A549 (cell line): ENCODE measurements around the gene CD81. TPM values are rescaled to one million over a fixed set of nuclear protein-coding genes. Genes with fewer than 3 reads are reported as not detected.

Experiments
- ATAC-seq, 2 experiments: fragments of 200-7000 bp in 1 of 2; fragments of >200 bp in 1 of 2; cut with Nextera tagmentation in 1 of 2; cut with Tn5 transposase in 1 of 2; 3 replicates each; pipeline versions ENCODE4 v1.8.0 to v1.9.1; 2018 to 2020; ENCODE audit warnings: mild to moderate bottlenecking in 1 of 2, moderate library complexity in 1 of 2
- CTCF ChIA-PET: fragments of 300-600 bp; sonication (Branson Sonifier 250); formaldehyde crosslinking; extraction: SDS; loops from one replicate; lab custom pipeline; 2021; ENCODE audit warnings: antibody characterized with exemption, inconsistent platforms; lab: Yijun Ruan, JAX
- POLR2A ChIA-PET: fragments of 350-600 bp; formaldehyde crosslinking; extraction: SDS; loops from one replicate; lab custom pipeline; 2021; ENCODE audit warnings: antibody characterized with exemption, inconsistent platforms; lab: Yijun Ruan, JAX
- DNase-seq, 2 experiments: peaks; one replicate each; pipeline versions ENCODE4 v3.0.0 to v3.0.0-alpha.2; 2011 to 2016; ENCODE audit warnings: low read depth in 1 of 2, low spot score in 1 of 2
- FAIRE-seq: peaks from 2 replicates; lab custom pipeline; 2011; peaks lifted over from hg19 to GRCh38; lab: Jason Lieb, UNC
- H3K27ac ChIP-seq, 2 experiments: fragments of >200 bp; sonication (Bioruptor Twin); formaldehyde crosslinking; 3 replicates each; pipeline ENCODE4 v1.5.1; 2016 to 2017
- H3K4me1 ChIP-seq: fragments of >200 bp; sonication (Bioruptor Twin); formaldehyde crosslinking; 3 replicates; pipeline ENCODE4 v1.6.1; 2016
- H3K4me2 ChIP-seq: fragments of >200 bp; sonication (Bioruptor Twin); formaldehyde crosslinking; 3 replicates; pipeline ENCODE4 v1.6.1; 2016
- H3K4me3 ChIP-seq: fragments of >200 bp; sonication (Bioruptor Twin); formaldehyde crosslinking; 3 replicates; pipeline ENCODE4 v1.5.1; 2016
- H3K9me3 ChIP-seq: fragments of >200 bp; sonication (Bioruptor Twin); formaldehyde crosslinking; 3 replicates; pipeline ENCODE4 v1.6.1; 2016
- BHLHE40 ChIP-seq: IDR thresholded peaks from 2 replicates; pipeline ENCODE4 v1.6.1; 2012; ENCODE audit warnings: low read depth, low read length, inconsistent platforms
- EHMT2 ChIP-seq: fragments of 200-600 bp; sonication (generic); IDR thresholded peaks from 2 replicates; pipeline ENCODE4 v1.6.1; 2016; ENCODE audit warnings: antibody characterized with exemption, low read depth, mild to moderate bottlenecking, moderate library complexity
- EP300 ChIP-seq, 2 experiments: fragments of >200 bp; sonication (Bioruptor Twin); formaldehyde crosslinking; IDR thresholded peaks; 2 replicates in 1 of 2; 3 replicates in 1 of 2; pipeline ENCODE4 v1.6.1; 2016 to 2017
- FOSL2 ChIP-seq, 2 experiments: fragments of 450-650 bp in 1 of 2; fragments of >200 bp in 1 of 2; sonication (Bioruptor Twin) in 1 of 2; formaldehyde crosslinking; IDR thresholded peaks; 2 replicates each; pipeline versions ENCODE4 v1.5.0 to v1.6.1; 2016 to 2020; ENCODE audit warnings: mild to moderate bottlenecking in 1 of 2, moderate library complexity in 1 of 2
- HDAC2 ChIP-seq: fragments of 200-600 bp; sonication (generic); IDR thresholded peaks from 2 replicates; pipeline ENCODE4 v1.6.1; 2016
- HOXB13 ChIP-seq: fragments of 250-450 bp; sonication (Bioruptor Pico); IDR thresholded peaks from 2 replicates; pipeline ENCODE4 v1.5.0; 2020; ENCODE audit warnings: low read depth, mild to moderate bottlenecking, moderate library complexity
- HOXB5 ChIP-seq: fragments of 250-450 bp; sonication (Bioruptor Pico); IDR thresholded peaks from 2 replicates; pipeline ENCODE4 v1.5.0; 2020; ENCODE audit warnings: mild to moderate bottlenecking, moderate library complexity
- KDM1A ChIP-seq: fragments of 200-600 bp; sonication (generic); IDR thresholded peaks from 2 replicates; pipeline ENCODE4 v1.6.1; 2016; ENCODE audit warnings: low read depth, mild to moderate bottlenecking
- MYC ChIP-seq: IDR thresholded peaks from 2 replicates; pipeline ENCODE4 v1.6.1; 2012; ENCODE audit warnings: mild to moderate bottlenecking, inconsistent platforms, low read length, improper control_type of control experiment, borderline replicate concordance
- NFE2L2 ChIP-seq: fragments of 150-350 bp; conservative IDR thresholded peaks from 2 replicates; pipeline ENCODE4 v1.6.1; 2014; ENCODE audit warnings: low read length
- NPAS2 ChIP-seq: fragments of 250-450 bp; sonication (Bioruptor Pico); IDR thresholded peaks from 2 replicates; pipeline ENCODE4 v1.8.0; 2022; ENCODE audit warnings: mild to moderate bottlenecking, moderate library complexity, borderline replicate concordance
- PHF8 ChIP-seq: fragments of 200-600 bp; sonication (generic); IDR thresholded peaks from 2 replicates; pipeline ENCODE4 v1.6.1; 2016; ENCODE audit warnings: low read depth, mild to moderate bottlenecking, antibody characterized with exemption, moderate library complexity, borderline replicate concordance
- POLR2A ChIP-seq: IDR thresholded peaks from 2 replicates; pipeline ENCODE4 v1.6.1; 2012; ENCODE audit warnings: mild to moderate bottlenecking, low read length
- POLR2AphosphoS2 ChIP-seq: conservative IDR thresholded peaks from 2 replicates; pipeline ENCODE4 v1.6.1; 2012; ENCODE audit warnings: low read length, improper control_type of control experiment, inconsistent platforms
- RNF2 ChIP-seq: fragments of 200-600 bp; sonication (generic); IDR thresholded peaks from 2 replicates; pipeline ENCODE4 v1.6.1; 2016; ENCODE audit warnings: low read depth, mild to moderate bottlenecking, antibody characterized with exemption, moderate library complexity, borderline replicate concordance
- TFCP2L1 ChIP-seq: fragments of 250-450 bp; sonication (Bioruptor Pico); IDR thresholded peaks from 2 replicates; pipeline ENCODE4 v1.5.0; 2021; ENCODE audit warnings: mild to moderate bottlenecking
- ZFP36 ChIP-seq: fragments of 450-650 bp; IDR thresholded peaks from 2 replicates; pipeline ENCODE4 v1.6.1; 2014; ENCODE audit warnings: borderline replicate concordance; ENCODE audit not compliant: partially characterized antibody
- WGBS: methylation state at CpG from one replicate; pipeline ENCODE4 v1.1.6; 2017; ENCODE audit errors: missing lambda C conversion rate; 5-methylcytosine and 5-hydroxymethylcytosine counted together
- polyA plus RNA-seq, 4 experiments: library from polyadenylated mRNA; depleted of rRNA in 3 of 4; stranded (reverse); fragments of >200 nt; fragmentation: RNase III in 1 of 4; extraction: RNeasy Plus Mini Kit Qiagen cat#74134 plus additional on column Dnase treatment in 1 of 4; gene quantifications; 2 replicates in 3 of 4; 3 replicates in 1 of 4; pipeline ENCODE4 v1.2.3, GENCODE V29; 2011 to 2017
- TF ChIP-seq, protein P1 (sequence below): fragments of 200-600 bp; sonication (generic); IDR thresholded peaks from 2 replicates; pipeline ENCODE4 v1.6.1; 2016; ENCODE audit warnings: antibody characterized with exemption, mild to moderate bottlenecking, moderate library complexity
- TF ChIP-seq, protein P2 (sequence below): IDR thresholded peaks from 2 replicates; pipeline ENCODE4 v1.6.1; 2012; ENCODE audit warnings: low read depth, borderline replicate concordance
- TF ChIP-seq, protein P3 (sequence below): fragments of >200 bp; sonication (Bioruptor Twin); formaldehyde crosslinking; IDR thresholded peaks from 3 replicates; pipeline ENCODE4 v1.5.1; 2016
- TF ChIP-seq, protein P4 (sequence below): fragments of >200 bp; sonication (Bioruptor Twin); formaldehyde crosslinking; IDR thresholded peaks from 2 replicates; pipeline ENCODE4 v1.6.1; 2016
- TF ChIP-seq, protein P5 (sequence below): IDR thresholded peaks from 2 replicates; pipeline ENCODE4 v1.6.1; 2012
- TF ChIP-seq, protein P6 (sequence below): fragments of 150-350 bp; IDR thresholded peaks from 2 replicates; pipeline ENCODE4 v1.6.1; 2014; ENCODE audit warnings: low read depth, mild to moderate bottlenecking, low read length

The CD81 gene
- polyA plus RNA-seq, 2 of the 4 experiments (the other 2 are of a cell fraction) = 125 to 247 TPM

DNA sequence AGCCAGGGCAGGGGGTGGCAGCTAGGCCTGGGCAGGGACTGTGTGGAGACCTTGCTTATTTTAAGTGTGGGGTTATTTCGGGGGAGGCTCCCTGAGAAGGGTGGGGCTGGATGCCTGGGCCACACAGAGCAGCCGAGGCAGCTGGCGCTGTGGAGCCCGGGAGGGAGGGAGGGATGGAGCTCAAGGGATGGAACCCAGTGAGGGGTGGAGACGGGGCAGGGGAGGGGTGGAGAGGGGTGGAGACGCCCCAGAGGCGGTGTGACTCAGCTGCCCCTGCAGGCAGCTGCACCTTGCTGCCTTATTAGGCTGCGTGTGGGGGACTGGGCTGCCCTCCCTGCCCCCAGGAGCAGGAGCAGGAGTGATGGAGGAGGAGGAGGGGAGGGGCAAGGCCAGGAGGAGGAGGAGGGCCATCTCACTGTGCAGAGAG, 13.6 kb downstream of the CD81 start (continued):
- TF ChIP-seq, protein P1, sequence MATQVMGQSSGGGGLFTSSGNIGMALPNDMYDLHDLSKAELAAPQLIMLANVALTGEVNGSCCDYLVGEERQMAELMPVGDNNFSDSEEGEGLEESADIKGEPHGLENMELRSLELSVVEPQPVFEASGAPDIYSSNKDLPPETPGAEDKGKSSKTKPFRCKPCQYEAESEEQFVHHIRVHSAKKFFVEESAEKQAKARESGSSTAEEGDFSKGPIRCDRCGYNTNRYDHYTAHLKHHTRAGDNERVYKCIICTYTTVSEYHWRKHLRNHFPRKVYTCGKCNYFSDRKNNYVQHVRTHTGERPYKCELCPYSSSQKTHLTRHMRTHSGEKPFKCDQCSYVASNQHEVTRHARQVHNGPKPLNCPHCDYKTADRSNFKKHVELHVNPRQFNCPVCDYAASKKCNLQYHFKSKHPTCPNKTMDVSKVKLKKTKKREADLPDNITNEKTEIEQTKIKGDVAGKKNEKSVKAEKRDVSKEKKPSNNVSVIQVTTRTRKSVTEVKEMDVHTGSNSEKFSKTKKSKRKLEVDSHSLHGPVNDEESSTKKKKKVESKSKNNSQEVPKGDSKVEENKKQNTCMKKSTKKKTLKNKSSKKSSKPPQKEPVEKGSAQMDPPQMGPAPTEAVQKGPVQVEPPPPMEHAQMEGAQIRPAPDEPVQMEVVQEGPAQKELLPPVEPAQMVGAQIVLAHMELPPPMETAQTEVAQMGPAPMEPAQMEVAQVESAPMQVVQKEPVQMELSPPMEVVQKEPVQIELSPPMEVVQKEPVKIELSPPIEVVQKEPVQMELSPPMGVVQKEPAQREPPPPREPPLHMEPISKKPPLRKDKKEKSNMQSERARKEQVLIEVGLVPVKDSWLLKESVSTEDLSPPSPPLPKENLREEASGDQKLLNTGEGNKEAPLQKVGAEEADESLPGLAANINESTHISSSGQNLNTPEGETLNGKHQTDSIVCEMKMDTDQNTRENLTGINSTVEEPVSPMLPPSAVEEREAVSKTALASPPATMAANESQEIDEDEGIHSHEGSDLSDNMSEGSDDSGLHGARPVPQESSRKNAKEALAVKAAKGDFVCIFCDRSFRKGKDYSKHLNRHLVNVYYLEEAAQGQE = no peak
- TF ChIP-seq TFCP2L1 (CRISPR knock-in tag) (no peak), RNF2 (no peak), POLR2AphosphoS2 (no peak), MYC (no peak), EP300 (IDR thresholded peaks at IDR 0.05) (no peak), BHLHE40 (no peak)
- TF ChIP-seq, protein P2, sequence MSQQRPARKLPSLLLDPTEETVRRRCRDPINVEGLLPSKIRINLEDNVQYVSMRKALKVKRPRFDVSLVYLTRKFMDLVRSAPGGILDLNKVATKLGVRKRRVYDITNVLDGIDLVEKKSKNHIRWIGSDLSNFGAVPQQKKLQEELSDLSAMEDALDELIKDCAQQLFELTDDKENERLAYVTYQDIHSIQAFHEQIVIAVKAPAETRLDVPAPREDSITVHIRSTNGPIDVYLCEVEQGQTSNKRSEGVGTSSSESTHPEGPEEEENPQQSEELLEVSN = no peak

DNA sequence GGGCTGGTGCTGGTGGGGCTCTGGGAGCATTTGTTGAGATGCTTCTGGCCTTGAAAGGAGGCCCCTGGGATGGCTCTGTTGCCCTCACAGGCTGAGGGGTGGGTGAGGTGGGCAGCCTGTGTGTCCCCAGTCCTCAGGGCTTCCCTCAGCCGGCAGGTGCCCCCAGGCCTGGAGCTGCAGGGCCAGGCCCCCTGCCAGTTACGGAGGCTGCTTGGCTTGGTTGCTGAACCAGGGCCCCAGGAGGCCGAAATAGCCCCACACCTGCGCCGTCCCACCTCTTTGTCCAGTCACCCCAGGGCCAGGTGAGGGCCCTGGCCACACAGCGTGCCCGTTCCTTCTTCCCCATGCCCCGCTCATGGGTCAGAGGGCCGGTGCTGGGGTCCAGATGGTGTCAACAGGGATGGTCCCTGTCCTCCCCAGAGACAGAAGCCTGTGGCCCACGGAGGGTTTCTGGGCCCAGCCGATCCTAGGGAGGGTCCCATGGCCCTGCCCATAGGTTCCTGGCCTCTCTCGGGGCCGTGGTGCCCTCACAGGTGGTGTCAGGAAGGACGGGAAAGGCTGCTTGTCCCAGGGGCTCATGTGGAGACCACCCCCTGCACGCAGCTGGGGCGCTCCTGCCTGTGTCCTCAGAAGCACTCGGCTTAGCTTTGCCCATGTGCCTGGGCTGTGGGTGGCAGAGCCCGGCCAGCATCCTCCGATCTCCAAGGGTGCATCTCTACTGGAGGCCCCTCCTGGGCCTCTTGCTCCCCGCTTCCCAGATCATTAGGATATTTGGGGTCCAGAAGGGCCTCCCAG, 14.3 kb downstream of the CD81 start:
- CTCF ChIA-PET = interaction anchor here (1.2 to 3.7 kb wide), 5 partner anchors 9 to 86 kb away, joined by 3 to 16 read pairs (median 12); partner anchors contain the start of gene TSSC4
- no peak for ATAC-seq
- peak overlapping the region in 1 of 2 experiments; percentile 70; a peak in 3 of 6 replicates for H3K27ac ChIP-seq
- H3K9me3 ChIP-seq = no peaks in the 10 kb centered on the region
- 94% methylated on average over 11 of the region's 20 CpGs for WGBS
- TF ChIP-seq NFE2L2 (no peak), FOSL2 (IDR thresholded peaks at IDR 0.05) (no peak), FOSL2 (CRISPR knock-in tag; IDR thresholded peaks at IDR 0.05) (no peak)
- peak overlapping the region; percentile 14; the same call in 1 of the 3 replicates for H3K4me2 ChIP-seq
- FAIRE-seq = no peak
- H3K4me1 ChIP-seq = peaks cover 24% of the 10 kb centered on the region
- POLR2A ChIA-PET = interaction anchor here (1.0 to 2.7 kb wide), 3 partner anchors 9 to 14 kb away, joined by 3 to 9 read pairs (median 8); partner anchors contain the start of genes CD81 and TSSC4
- no peak for DNase-seq
- no peak overlapping the region for H3K4me3 ChIP-seq

DNA sequence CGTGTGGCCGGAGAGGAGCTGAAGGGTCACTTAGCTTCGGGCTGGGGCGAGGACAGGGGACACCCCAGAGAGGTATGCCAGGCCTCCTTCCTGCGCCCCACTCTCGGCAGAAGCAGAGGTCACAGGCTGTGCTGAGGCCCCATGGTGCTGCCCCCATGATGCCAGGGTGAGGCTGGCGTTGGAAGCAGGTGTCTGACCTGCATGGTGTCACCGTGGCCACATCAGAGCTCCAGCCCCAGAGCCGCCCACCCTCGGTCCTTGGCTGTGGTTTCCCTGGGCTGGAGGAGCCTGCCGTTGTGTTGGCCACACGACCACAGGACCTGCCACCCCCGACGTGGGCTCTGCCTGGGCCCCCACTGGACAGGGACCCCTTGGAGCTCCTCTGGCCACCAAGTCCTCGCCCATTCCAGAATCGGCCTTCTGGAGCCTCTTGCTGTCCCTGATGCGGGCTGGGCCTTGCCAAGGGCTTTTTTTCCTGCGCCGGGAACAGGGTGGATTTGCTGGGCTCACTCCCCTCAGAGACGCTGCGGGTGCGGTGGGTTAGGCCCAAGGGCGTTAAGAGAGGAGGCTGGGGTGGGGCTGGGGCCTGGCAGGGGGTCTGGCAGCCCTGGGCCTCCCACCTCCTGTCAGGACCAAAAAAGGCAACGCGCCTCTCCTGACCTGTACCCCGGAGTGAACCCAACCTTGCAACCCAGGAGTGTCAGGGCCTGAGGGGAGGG, 15.3 kb downstream of the CD81 start:
- Histone ChIP-seq H3K27ac (no peak overlapping the region), H3K4me1 (peaks cover 24% of the 10 kb centered on the region), H3K4me3 (no peak overlapping the region), H3K4me2 (no peak overlapping the region), H3K9me3 (no peaks in the 10 kb centered on the region)
- no peak for DNase-seq
- ChIA-PET CTCF (interaction anchor here (2.1 to 3.7 kb wide), 3 partner anchors 8 to 87 kb away, joined by 5 to 16 read pairs (median 16); partner anchors contain the start of gene TSSC4), POLR2A (interaction anchor here (2.7 kb wide), 1 partner anchor 15 kb away, joined by 8 read pairs; the partner anchor contains the start of gene CD81)
- FAIRE-seq = no peak
- WGBS = 90% methylated on average over 12 of the region's 26 CpGs
- no peak for ATAC-seq
- TF ChIP-seq EP300 (IDR thresholded peaks at IDR 0.05) (no peak), HOXB13 (CRISPR knock-in tag) (no peak), ZFP36 (no peak), KDM1A (no peak), PHF8 (no peak), NPAS2 (CRISPR knock-in tag) (no peak), HDAC2 (no peak), POLR2A (no peak), HOXB5 (CRISPR knock-in tag) (no peak), RNF2 (no peak), EHMT2 (no peak)
- TF ChIP-seq, protein P3, sequence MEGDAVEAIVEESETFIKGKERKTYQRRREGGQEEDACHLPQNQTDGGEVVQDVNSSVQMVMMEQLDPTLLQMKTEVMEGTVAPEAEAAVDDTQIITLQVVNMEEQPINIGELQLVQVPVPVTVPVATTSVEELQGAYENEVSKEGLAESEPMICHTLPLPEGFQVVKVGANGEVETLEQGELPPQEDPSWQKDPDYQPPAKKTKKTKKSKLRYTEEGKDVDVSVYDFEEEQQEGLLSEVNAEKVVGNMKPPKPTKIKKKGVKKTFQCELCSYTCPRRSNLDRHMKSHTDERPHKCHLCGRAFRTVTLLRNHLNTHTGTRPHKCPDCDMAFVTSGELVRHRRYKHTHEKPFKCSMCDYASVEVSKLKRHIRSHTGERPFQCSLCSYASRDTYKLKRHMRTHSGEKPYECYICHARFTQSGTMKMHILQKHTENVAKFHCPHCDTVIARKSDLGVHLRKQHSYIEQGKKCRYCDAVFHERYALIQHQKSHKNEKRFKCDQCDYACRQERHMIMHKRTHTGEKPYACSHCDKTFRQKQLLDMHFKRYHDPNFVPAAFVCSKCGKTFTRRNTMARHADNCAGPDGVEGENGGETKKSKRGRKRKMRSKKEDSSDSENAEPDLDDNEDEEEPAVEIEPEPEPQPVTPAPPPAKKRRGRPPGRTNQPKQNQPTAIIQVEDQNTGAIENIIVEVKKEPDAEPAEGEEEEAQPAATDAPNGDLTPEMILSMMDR = no peak
- TF ChIP-seq, protein P4, sequence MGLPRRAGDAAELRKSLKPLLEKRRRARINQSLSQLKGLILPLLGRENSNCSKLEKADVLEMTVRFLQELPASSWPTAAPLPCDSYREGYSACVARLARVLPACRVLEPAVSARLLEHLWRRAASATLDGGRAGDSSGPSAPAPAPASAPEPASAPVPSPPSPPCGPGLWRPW = no peak
- TF ChIP-seq, protein P5, sequence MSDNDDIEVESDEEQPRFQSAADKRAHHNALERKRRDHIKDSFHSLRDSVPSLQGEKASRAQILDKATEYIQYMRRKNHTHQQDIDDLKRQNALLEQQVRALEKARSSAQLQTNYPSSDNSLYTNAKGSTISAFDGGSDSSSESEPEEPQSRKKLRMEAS = no peak
- TF ChIP-seq, protein P6, sequence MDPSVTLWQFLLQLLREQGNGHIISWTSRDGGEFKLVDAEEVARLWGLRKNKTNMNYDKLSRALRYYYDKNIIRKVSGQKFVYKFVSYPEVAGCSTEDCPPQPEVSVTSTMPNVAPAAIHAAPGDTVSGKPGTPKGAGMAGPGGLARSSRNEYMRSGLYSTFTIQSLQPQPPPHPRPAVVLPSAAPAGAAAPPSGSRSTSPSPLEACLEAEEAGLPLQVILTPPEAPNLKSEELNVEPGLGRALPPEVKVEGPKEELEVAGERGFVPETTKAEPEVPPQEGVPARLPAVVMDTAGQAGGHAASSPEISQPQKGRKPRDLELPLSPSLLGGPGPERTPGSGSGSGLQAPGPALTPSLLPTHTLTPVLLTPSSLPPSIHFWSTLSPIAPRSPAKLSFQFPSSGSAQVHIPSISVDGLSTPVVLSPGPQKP = no peak
